CD4-positive, CD25-positive, alpha-beta regulatory T cell (primary cell): ENCODE results near the gene NUF2. TPM values are rescaled to one million over a fixed set of nuclear protein-coding genes. Genes with fewer than 3 reads are reported as not detected.
"Not testable (repeated sequence)": the region's sequence is repeated elsewhere in the genome, so short reads cannot be mapped to it uniquely, and the experiment has no call there.

ENCODE experiments used
- ATAC-seq, 2 donors: fragments of 150-1000 bp; cut with Tn5 transposase; one replicate each; pipeline ENCODE4 v1.10.0; 2021; ENCODE audit warnings: low read depth in 2 of 2, moderate number of reproducible peaks in 2 of 2, moderate library complexity in 1 of 2
- DNase-seq, 3 donors: peaks; one replicate each; pipeline versions ENCODE4 v3.0.0 to v3.0.0-alpha.2; 2012 to 2022; ENCODE audit warnings: mixed read lengths in 1 of 3
- H3K27ac ChIP-seq: one replicate; pipeline ENCODE4 v1.7.0; 2013; ENCODE audit warnings: mild to moderate bottlenecking, low read length; ENCODE audit not compliant: insufficient read depth, poor library complexity, severe bottlenecking
- H3K27me3 ChIP-seq: one replicate; pipeline ENCODE4 v1.7.0; 2013; ENCODE audit warnings: low read length; ENCODE audit not compliant: control insufficient read depth, insufficient read depth
- H3K36me3 ChIP-seq: one replicate; pipeline ENCODE4 v1.7.0; 2013; ENCODE audit warnings: mild to moderate bottlenecking, low read length, moderate library complexity; ENCODE audit not compliant: control insufficient read depth, insufficient read depth
- H3K4me1 ChIP-seq: 2 replicates; pipeline ENCODE4 v1.7.0; 2013; ENCODE audit warnings: mild to moderate bottlenecking, low read length; ENCODE audit not compliant: insufficient read depth, control insufficient read depth, poor library complexity, severe bottlenecking
- H3K4me3 ChIP-seq: one replicate; pipeline ENCODE4 v1.7.0; 2013; ENCODE audit warnings: low read depth, mild to moderate bottlenecking, low read length, moderate library complexity
- H3K9me3 ChIP-seq, 2 experiments: 1 replicate in 1 of 2; 2 replicates in 1 of 2; pipeline ENCODE4 v1.7.0; 2013; ENCODE audit warnings: low read length in 2 of 2, mild to moderate bottlenecking in 1 of 2, moderate library complexity in 1 of 2; ENCODE audit not compliant: control insufficient read depth in 2 of 2
- H3K27ac Mint-ChIP-seq, 3 donors: one replicate each; pipeline ENCODE4 v1.8.0; 2020 to 2022; ENCODE audit warnings: mild to moderate bottlenecking in 3 of 3, mixed read lengths in 3 of 3, moderate library complexity in 2 of 3
- H3K27me3 Mint-ChIP-seq: one replicate; pipeline ENCODE4 v1.8.0; 2022; ENCODE audit warnings: mild to moderate bottlenecking, mixed read lengths
- H3K36me3 Mint-ChIP-seq: one replicate; pipeline ENCODE4 v1.8.0; 2020; ENCODE audit warnings: mixed read lengths
- H3K4me1 Mint-ChIP-seq, 4 donors: one replicate each; pipeline ENCODE4 v1.8.0; 2020 to 2022; ENCODE audit warnings: mixed read lengths in 4 of 4, mild to moderate bottlenecking in 1 of 4
- H3K4me3 Mint-ChIP-seq, 4 donors: one replicate each; pipeline ENCODE4 v1.8.0; 2020 to 2022; ENCODE audit warnings: mild to moderate bottlenecking in 4 of 4, mixed read lengths in 4 of 4, moderate library complexity in 3 of 4
- H3K9me3 Mint-ChIP-seq, 7 donors: one replicate each; pipeline ENCODE4 v1.8.0; 2020 to 2022; ENCODE audit warnings: mixed read lengths in 7 of 7, mild to moderate bottlenecking in 3 of 7, moderate library complexity in 2 of 7
- polyA plus RNA-seq, 4 donors: library from polyadenylated mRNA; unstranded; fragments of 300-500 nt; fragmentation: Illumina TruSeq; gene quantifications; one replicate each; pipeline ENCODE4 v1.2.3, GENCODE V29; 2021
- total RNA-seq: library from RNA; stranded (reverse); gene quantifications from one replicate; pipeline ENCODE4 v1.2.3, GENCODE V29; 2022

Gene NUF2
- total and polyA plus RNA-seq, 5 donors from 2014 or later, result 0.94 to 3.8 (median 1.5) TPM

DNA sequence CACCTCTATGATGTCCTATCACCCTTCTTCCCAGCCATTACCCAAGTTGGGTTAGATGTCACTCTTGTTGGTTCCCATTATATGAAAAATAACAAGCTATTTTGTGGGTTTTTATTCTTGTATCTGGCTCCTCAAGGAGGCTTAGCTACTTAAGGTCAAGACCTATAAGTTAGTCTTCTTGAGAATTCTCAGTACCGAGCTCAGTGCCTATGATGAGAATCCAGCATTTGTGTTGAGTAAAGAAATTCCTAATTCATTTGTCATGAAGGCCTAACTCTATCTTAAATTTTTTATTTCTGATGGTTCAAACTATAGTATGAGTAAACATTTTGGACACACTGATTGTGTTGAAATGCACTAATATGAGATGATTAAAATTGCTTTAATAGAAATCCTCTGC, 15.9 kb downstream of the NUF2 start:
- Histone ChIP-seq H3K27ac (no peak overlapping the region), H3K4me3 (no peak overlapping the region), H3K9me3 (no peaks in the 10 kb centered on the region), H3K27me3 (no peaks in the 10 kb centered on the region), H3K36me3 (no peaks in the 10 kb centered on the region), H3K4me1 (no peaks in the 10 kb centered on the region)
- ATAC-seq (no peak), DNase-seq (no peak)
- Mint-ChIP-seq H3K27me3 (no peaks in the 10 kb centered on the region), H3K9me3 (peaks cover 0 to 9% (median 0%) of the 10 kb centered on the region in 7 donors), H3K4me1 (no peaks in the 10 kb centered on the region), H3K27ac (no peak overlapping the region), H3K4me3 (no peak overlapping the region), H3K36me3 (peaks cover 8% of the 10 kb centered on the region)

GRCh38 chr1:163346326-163346870, 24.6 kb downstream of the NUF2 start:
- Mint-ChIP-seq H3K9me3 (no peaks in the 10 kb centered on the region), H3K27me3 (no peaks in the 10 kb centered on the region), H3K27ac (no peak overlapping the region), H3K4me1 (peaks cover 0 to 5% (median 2%) of the 10 kb centered on the region in 4 donors), H3K4me3 (no peak overlapping the region), H3K36me3 (peaks cover 15% of the 10 kb centered on the region)
- H3K27ac ChIP-seq, result no peak overlapping the region
- no peaks in the 10 kb centered on the region for H3K27me3 ChIP-seq
- no peaks in the 10 kb centered on the region for H3K9me3 ChIP-seq
- no peaks in the 10 kb centered on the region for H3K4me1 ChIP-seq
- ATAC-seq, result no peak
- H3K36me3 ChIP-seq, result peaks cover 2% of the 10 kb centered on the region
- no peak for DNase-seq
- H3K4me3 ChIP-seq, result no peak overlapping the region

DNA sequence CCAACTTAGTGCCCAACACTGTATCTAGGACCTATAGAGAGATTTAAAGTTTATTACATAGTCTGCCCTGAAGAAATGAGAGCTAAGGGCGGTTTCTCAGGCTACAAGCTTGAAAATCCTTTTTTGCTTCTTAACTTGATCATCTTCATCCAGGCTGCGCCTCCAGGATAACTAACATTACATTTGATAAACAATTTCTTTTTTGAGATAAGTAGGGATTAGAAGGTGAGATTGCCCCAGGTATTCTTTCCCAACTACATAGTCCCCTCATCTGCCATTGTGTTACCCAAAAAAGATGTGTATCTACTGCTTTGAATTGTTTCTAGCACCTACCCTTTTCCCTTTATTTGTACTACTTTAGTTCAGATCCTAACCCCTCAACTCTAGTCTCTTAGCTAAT, 25.4 kb downstream of the NUF2 start:
- H3K36me3 ChIP-seq, result peaks cover 2% of the 10 kb centered on the region
- peaks cover 19% of the 10 kb centered on the region for H3K36me3 Mint-ChIP-seq
- peaks cover 0 to 5% (median 2%) of the 10 kb centered on the region in 4 donors for H3K4me1 Mint-ChIP-seq
- no peaks in the 10 kb centered on the region for H3K9me3 ChIP-seq
- no peak overlapping the region for H3K4me3 ChIP-seq
- no peak overlapping the region for H3K4me3 Mint-ChIP-seq
- no peaks in the 10 kb centered on the region for H3K9me3 Mint-ChIP-seq
- no peaks in the 10 kb centered on the region for H3K27me3 ChIP-seq
- no peak for ATAC-seq
- no peaks in the 10 kb centered on the region for H3K4me1 ChIP-seq
- no peaks in the 10 kb centered on the region for H3K27me3 Mint-ChIP-seq
- no peak overlapping the region for H3K27ac ChIP-seq
- no peak overlapping the region for H3K27ac Mint-ChIP-seq
- no peak for DNase-seq

GRCh38 chr1:163351912-163352311, 30.2 kb downstream of the NUF2 start:
- H3K27ac ChIP-seq, result no peak overlapping the region

DNA sequence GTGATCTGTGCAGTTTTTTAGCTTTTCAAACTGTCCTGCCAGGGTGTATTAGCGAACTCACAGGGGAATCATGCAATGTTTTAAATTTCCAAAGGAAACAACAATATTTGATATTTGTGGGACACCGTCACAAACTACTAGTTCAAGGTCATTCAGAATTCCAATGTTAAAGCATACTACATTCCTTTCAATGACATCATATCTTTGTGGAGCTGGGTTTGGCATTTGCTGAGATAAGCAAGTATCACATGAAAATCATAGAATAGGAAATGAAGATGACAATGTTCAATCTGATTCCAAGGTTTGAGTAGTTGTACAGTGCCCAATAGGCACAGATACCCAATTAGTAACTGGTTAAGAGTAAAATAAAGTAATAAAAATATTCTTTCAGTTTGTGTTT, 35.6 kb downstream of the NUF2 start:
- H3K4me3 ChIP-seq, result no peak overlapping the region
- Mint-ChIP-seq H3K9me3 (peaks cover 0 to 2% (median 0%) of the 10 kb centered on the region in 7 donors), H3K27ac (no peak overlapping the region), H3K4me1 (peaks cover 0 to 12% (median under 1%) of the 10 kb centered on the region in 4 donors), H3K27me3 (peaks cover 9% of the 10 kb centered on the region), H3K4me3 (no peak overlapping the region), H3K36me3 (no peaks in the 10 kb centered on the region)
- no peak overlapping the region for H3K27ac ChIP-seq
- no peaks in the 10 kb centered on the region for H3K4me1 ChIP-seq
- H3K9me3 ChIP-seq, result no peaks in the 10 kb centered on the region
- peaks cover 3% of the 10 kb centered on the region for H3K27me3 ChIP-seq
- ATAC-seq, result no peak
- H3K36me3 ChIP-seq, result no peaks in the 10 kb centered on the region
- DNase-seq, result no peak

More at GRCh38 chr1:163351912-163352311, 30.2 kb downstream of the NUF2 start:
- Histone ChIP-seq H3K4me3 (no peak overlapping the region), H3K4me1 (no peaks in the 10 kb centered on the region), H3K9me3 (no peaks in the 10 kb centered on the region), H3K27me3 (no peaks in the 10 kb centered on the region), H3K36me3 (peaks cover 2% of the 10 kb centered on the region)
- Mint-ChIP-seq H3K36me3 (peaks cover 11% of the 10 kb centered on the region), H3K4me3 (no peak overlapping the region), H3K4me1 (peaks cover 0 to 5% (median 0%) of the 10 kb centered on the region in 4 donors), H3K27me3 (no peaks in the 10 kb centered on the region), H3K27ac (no peak overlapping the region), H3K9me3 (no peaks in the 10 kb centered on the region)
- no peak for ATAC-seq
- DNase-seq, result no peak

DNA sequence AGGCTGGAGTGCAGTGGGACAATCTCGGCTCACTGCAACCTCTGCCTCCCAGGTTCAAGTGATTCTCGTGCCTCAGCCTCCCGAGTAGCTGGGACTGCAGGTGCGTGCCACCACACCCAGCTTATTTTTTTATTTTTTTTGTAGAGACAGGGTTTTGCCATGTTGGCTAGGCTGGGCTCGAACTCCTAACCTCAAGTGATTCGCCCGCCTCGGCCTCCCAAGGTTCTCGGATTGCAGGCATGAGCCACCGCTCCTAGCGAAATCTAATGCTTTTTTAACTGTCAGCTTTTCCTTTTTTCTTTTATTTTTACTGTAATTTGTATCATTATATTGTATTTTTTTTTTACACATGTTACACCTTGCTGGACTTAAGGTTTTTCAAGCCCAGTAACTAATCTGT, 36.4 kb downstream of the NUF2 start:
- Mint-ChIP-seq H3K4me1 (peaks cover 0 to 12% (median under 1%) of the 10 kb centered on the region in 4 donors), H3K27ac (peak overlapping the region in 1 of 3 donors; percentile 73)
- H3K9me3 ChIP-seq, DNase-seq, H3K9me3 Mint-ChIP-seq, H3K4me3 Mint-ChIP-seq, H3K27ac ChIP-seq, H3K27me3 Mint-ChIP-seq, H3K36me3 ChIP-seq, H3K36me3 Mint-ChIP-seq, H3K4me3 ChIP-seq, H3K4me1 ChIP-seq, H3K27me3 ChIP-seq, ATAC-seq: not testable (repeated sequence)

DNA sequence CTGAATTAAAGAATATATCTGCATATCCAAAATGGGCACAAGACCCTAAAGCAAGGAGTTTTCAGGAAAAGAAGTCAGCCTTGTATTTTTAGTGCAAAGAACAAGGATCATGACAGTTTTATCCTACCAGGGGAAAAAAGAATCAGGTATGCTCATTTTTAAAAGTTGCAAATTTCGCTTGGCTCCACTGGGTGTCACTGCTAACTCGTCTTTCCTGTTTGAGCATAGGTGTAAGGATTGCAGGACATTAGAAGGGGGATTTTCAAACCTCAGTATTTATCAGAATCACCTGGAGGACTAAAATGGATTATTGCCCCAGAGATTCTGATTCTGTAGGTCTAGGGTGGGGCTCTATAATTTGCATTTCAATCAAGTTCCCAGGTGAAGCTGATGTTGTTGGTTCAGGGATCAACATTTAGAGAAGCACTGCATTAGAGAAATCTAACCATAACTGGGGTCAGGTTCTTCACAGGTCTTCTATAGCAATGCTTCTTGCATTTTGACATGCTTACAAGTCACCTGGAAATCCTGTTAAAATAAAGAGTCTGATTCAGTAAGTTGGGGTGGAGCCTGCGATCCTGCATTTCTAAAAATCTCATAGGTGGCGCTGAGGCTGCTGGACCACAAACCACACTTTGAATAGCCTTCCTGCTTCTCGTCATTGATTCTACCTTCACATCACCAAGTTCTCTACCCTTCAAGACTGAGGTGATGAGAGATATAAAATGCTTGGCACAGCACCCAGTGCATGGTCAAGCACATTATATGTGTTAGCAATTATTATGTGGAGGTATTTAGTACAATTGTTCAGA, 39.6 kb downstream of the NUF2 start:
- no peak overlapping the region for H3K4me3 ChIP-seq
- ATAC-seq, result no peak
- H3K36me3 Mint-ChIP-seq, result no peaks in the 10 kb centered on the region
- H3K9me3 ChIP-seq, result no peaks in the 10 kb centered on the region
- no peak overlapping the region for H3K27ac Mint-ChIP-seq
- no peak overlapping the region for H3K27ac ChIP-seq
- peaks cover 0 to 12% (median under 1%) of the 10 kb centered on the region in 4 donors for H3K4me1 Mint-ChIP-seq
- peaks cover 9% of the 10 kb centered on the region for H3K27me3 Mint-ChIP-seq
- DNase-seq, result peak in 1 of 3 donors; percentile 11
- H3K36me3 ChIP-seq, result no peaks in the 10 kb centered on the region
- peaks cover 0 to 3% (median 0%) of the 10 kb centered on the region in 7 donors for H3K9me3 Mint-ChIP-seq
- no peaks in the 10 kb centered on the region for H3K4me1 ChIP-seq
- H3K27me3 ChIP-seq, result peaks cover 11% of the 10 kb centered on the region
- no peak overlapping the region for H3K4me3 Mint-ChIP-seq
